ENCODE measurements around the gene SPATS1.

The SPATS1 gene

GRCh38 chr6:44305200-44305725 is 37.2 kb upstream of the SPATS1 start:
- H2AFZ ChIP-seq = no peak overlapping the region
- no peaks in the 10 kb centered on the region for H3K9me3 ChIP-seq (ENCODE audit: control insufficient read depth, low read length)
- no peaks in the 10 kb centered on the region for H3K79me2 ChIP-seq
- H3K4me2 ChIP-seq (ENCODE audit: low read length) = no peak overlapping the region
- no peaks in the 10 kb centered on the region for H3K36me3 ChIP-seq (ENCODE audit: control insufficient read depth, insufficient read depth, low read length)
- no peak overlapping the region for H3K4me3 ChIP-seq (ENCODE audit: low read depth, low read length)
- no peaks in the 10 kb centered on the region for H3K27me3 ChIP-seq (ENCODE audit: control insufficient read depth, insufficient read depth, low read length)
- no peak overlapping the region for H3K27ac ChIP-seq
- TF ChIP-seq CTCF (IDR thresholded peaks at IDR 0.05) = no peak
- no peaks in the 10 kb centered on the region for H3K4me1 ChIP-seq
- no peak overlapping the region for H3K9ac ChIP-seq

- Histone ChIP-seq H3K36me3 (ENCODE audit: control insufficient read depth, insufficient read depth, low read length) (no peaks in the 10 kb centered on the region), H3K9ac (no peak overlapping the region), H3K9me3 (ENCODE audit: control insufficient read depth, low read length) (no peaks in the 10 kb centered on the region), H3K4me1 (no peaks in the 10 kb centered on the region), H3K4me3 (ENCODE audit: low read depth, low read length) (no peak overlapping the region), H3K27me3 (ENCODE audit: control insufficient read depth, insufficient read depth, low read length) (no peaks in the 10 kb centered on the region), H3K79me2 (no peaks in the 10 kb centered on the region), H3K4me2 (ENCODE audit: low read length) (no peak overlapping the region), H3K27ac (no peak overlapping the region), H2AFZ (no peak overlapping the region)
- no peak for TF ChIP-seq CTCF (IDR thresholded peaks at IDR 0.05)
Observed at GRCh38 chr6:44306710-44307109, 35.7 kb upstream of the SPATS1 start.

GRCh38 chr6:44307217-44307616 is 35.2 kb upstream of the SPATS1 start:
- Histone ChIP-seq H3K36me3 (ENCODE audit: control insufficient read depth, insufficient read depth, low read length) (no peaks in the 10 kb centered on the region), H3K27ac (no peak overlapping the region), H3K4me3 (ENCODE audit: low read depth, low read length) (no peak overlapping the region), H2AFZ (no peak overlapping the region), H3K9ac (no peak overlapping the region), H3K9me3 (ENCODE audit: control insufficient read depth, low read length) (no peaks in the 10 kb centered on the region), H3K79me2 (peaks cover 2% of the 10 kb centered on the region), H3K4me2 (ENCODE audit: low read length) (no peak overlapping the region), H3K27me3 (ENCODE audit: control insufficient read depth, insufficient read depth, low read length) (no peaks in the 10 kb centered on the region), H3K4me1 (no peaks in the 10 kb centered on the region)
- TF ChIP-seq CTCF (IDR thresholded peaks at IDR 0.05) = no peak

- H3K36me3 ChIP-seq (ENCODE audit: control insufficient read depth, insufficient read depth, low read length) = no peaks in the 10 kb centered on the region
- H3K27me3 ChIP-seq (ENCODE audit: control insufficient read depth, insufficient read depth, low read length) = no peaks in the 10 kb centered on the region
Observed at GRCh38 chr6:44309092-44309491, 33.4 kb upstream of the SPATS1 start.

More at GRCh38 chr6:44309092-44309491, 33.4 kb upstream of the SPATS1 start:
- H3K9me3 ChIP-seq (ENCODE audit: control insufficient read depth, low read length) = no peaks in the 10 kb centered on the region
- no peak for TF ChIP-seq CTCF (IDR thresholded peaks at IDR 0.05)
- no peak overlapping the region for H3K4me3 ChIP-seq (ENCODE audit: low read depth, low read length)
- H2AFZ ChIP-seq = no peak overlapping the region
- H3K9ac ChIP-seq = no peak overlapping the region
- H3K79me2 ChIP-seq = peaks cover 2% of the 10 kb centered on the region
- no peak overlapping the region for H3K4me2 ChIP-seq (ENCODE audit: low read length)
- H3K4me1 ChIP-seq = no peaks in the 10 kb centered on the region
- H3K27ac ChIP-seq = no peak overlapping the region

Data from parathyroid adenoma (tissue), 2 donors.